SK-N-SH treated with all-trans-retinoic acid at 6 μM for 48 hours (cell line): ENCODE measurements around the gene PSMA4.

Source experiments
- ARNTL ChIP-seq: fragments of 450-650 bp; formaldehyde crosslinking; IDR thresholded peaks from 2 replicates; pipeline ENCODE4 v1.5.0; 2020; ENCODE audit warnings: low read depth, mild to moderate bottlenecking, moderate library complexity, borderline replicate concordance
- BACH2 ChIP-seq: fragments of 250-450 bp; sonication (Bioruptor Pico); IDR thresholded peaks from 2 replicates; pipeline ENCODE4 v1.9.0; 2021; ENCODE audit warnings: mild to moderate bottlenecking, borderline replicate concordance
- CSDC2 ChIP-seq: fragments of 250-450 bp; sonication (Bioruptor Pico); IDR thresholded peaks from 2 replicates; pipeline ENCODE4 v1.5.0; 2020; ENCODE audit warnings: mild to moderate bottlenecking, moderate library complexity
- CSRNP3 ChIP-seq: fragments of 250-450 bp; sonication (Bioruptor Pico); IDR thresholded peaks from 2 replicates; pipeline ENCODE4 v1.5.1; 2021; ENCODE audit warnings: mild to moderate bottlenecking, moderate library complexity
- PATZ1 ChIP-seq: fragments of 250-450 bp; sonication (Bioruptor Pico); IDR thresholded peaks from 2 replicates; pipeline ENCODE4 v1.8.0; 2020; ENCODE audit warnings: mild to moderate bottlenecking, moderate library complexity, borderline replicate concordance
- PPARA ChIP-seq: fragments of 250-450 bp; sonication (Bioruptor Pico); IDR thresholded peaks from 2 replicates; pipeline ENCODE4 v1.5.0; 2020; ENCODE audit warnings: mild to moderate bottlenecking, borderline replicate concordance
- TCF4 ChIP-seq: fragments of 250-450 bp; sonication (Bioruptor Pico); IDR thresholded peaks from 2 replicates; pipeline ENCODE4 v1.8.0; 2021; ENCODE audit warnings: mild to moderate bottlenecking, moderate library complexity, borderline replicate concordance
- TOX ChIP-seq: fragments of 250-450 bp; sonication (Bioruptor Pico); IDR thresholded peaks from 2 replicates; pipeline ENCODE4 v1.8.0; 2021; ENCODE audit warnings: mild to moderate bottlenecking, moderate library complexity, borderline replicate concordance
- ZFP3 ChIP-seq: fragments of 250-450 bp; sonication (Bioruptor Pico); IDR thresholded peaks from 2 replicates; pipeline ENCODE4 v1.5.0; 2020; ENCODE audit warnings: mild to moderate bottlenecking, moderate library complexity
- ZNF565 ChIP-seq: fragments of 450-650 bp; formaldehyde crosslinking; conservative IDR thresholded peaks from 2 replicates; pipeline ENCODE4 v1.5.0; 2020; ENCODE audit warnings: low read depth, mild to moderate bottlenecking, moderate library complexity
- ZNF70 ChIP-seq: fragments of 450-650 bp; formaldehyde crosslinking; IDR thresholded peaks from 2 replicates; pipeline ENCODE4 v1.5.0; 2020; ENCODE audit warnings: mild to moderate bottlenecking, moderate library complexity

- TF ChIP-seq TOX (CRISPR knock-in tag) (no peak), PATZ1 (no peak), ZNF565 (CRISPR knock-in tag) (no peak), CSRNP3 (CRISPR knock-in tag) (no peak), ZNF70 (no peak), TCF4 (CRISPR knock-in tag) (no peak), CSDC2 (CRISPR knock-in tag) (no peak), ZFP3 (no peak), BACH2 (CRISPR knock-in tag) (no peak), ARNTL (CRISPR knock-in tag) (no peak), PPARA (CRISPR knock-in tag) (no peak)
Observed at GRCh38 chr15:78573416-78573815, 33.2 kb downstream of the PSMA4 start.
